ENCODE results near the gene FCN3. TPM values are rescaled to one million over a fixed set of nuclear protein-coding genes. Genes with fewer than 3 reads are reported as not detected.

FCN3 gene
- total RNA-seq: 0.33 and 0.48 TPM in 2 replicates

DNA sequence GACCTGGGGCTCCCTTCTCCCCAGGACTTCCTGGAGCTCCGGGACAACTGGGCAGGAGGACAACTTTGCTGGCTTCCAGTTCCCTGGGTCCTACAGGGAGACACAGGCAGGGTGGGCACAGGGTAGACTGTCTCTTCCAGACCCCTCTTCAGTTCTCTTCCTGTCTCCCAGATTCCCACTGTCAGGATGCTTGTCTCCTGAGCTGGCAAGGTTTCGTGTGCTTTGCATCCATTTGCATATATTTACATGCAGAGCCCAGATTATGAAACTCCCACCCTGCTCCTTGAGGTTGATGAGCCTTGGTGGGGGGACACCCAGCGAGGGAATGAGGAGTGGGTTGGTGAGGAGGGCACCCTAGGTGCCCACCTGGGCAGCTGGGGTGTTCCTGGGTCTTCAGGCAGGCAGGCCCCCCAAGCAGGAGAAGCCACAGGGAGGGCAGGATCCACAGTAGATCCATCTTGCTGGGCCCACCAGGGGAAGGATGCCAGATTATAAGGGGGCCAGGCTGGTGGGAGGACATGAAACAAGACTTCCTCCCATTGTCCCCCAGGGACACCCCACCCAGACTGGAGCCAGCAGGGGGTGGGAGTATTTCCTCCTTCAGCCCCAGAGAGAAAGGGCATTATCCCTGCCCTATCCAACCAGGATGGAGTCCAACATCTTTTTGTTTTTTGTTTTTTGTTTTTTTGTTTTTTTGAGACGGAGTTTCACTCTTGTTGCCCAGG lies at the start of gene FCN3:
Gene FCN3 (minus strand): TSS at position 463 of the 725 bp plus-strand sequence. CDS start 6 bp downstream, at position 457.

DNA sequence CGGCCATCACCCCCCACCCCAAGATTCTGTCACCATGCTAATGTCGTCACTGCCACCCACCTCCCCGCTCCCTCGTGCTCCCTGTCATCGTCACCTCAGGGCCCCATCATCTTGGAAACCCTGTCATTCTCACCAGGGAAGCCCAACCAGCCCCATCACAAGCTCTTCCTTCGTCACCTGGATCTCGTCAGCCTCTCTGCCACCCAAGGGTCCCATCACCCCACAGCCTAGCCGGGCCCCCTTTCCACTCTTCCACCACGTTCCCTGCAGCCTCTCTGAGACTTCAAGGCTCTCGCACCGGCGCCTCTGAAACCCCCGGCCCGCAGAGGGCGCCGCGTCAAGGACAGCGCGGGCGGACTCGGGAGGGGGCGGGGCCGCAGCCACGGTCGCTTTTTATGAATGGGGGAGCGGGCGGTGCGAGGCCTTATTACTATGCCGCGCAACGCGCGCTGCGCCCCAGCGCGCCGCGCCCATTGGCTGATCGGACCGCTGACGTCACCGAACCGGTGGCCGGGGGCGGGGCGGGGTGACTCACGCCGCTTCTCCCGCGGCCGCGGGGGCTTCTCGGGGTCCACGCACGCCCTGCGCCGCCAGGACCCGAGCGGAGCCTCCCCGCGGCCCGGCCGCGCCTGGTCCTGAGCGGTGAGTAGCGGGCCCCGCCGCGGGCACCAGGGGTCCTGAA lies 17.6 kb upstream of the FCN3 start, which contains the start of gene GPR3:
Gene GPR3 (plus strand): TSS at position 527 of the 682 bp plus-strand sequence. CDS start 1,177 bp downstream, outside the sequence.

DNA sequence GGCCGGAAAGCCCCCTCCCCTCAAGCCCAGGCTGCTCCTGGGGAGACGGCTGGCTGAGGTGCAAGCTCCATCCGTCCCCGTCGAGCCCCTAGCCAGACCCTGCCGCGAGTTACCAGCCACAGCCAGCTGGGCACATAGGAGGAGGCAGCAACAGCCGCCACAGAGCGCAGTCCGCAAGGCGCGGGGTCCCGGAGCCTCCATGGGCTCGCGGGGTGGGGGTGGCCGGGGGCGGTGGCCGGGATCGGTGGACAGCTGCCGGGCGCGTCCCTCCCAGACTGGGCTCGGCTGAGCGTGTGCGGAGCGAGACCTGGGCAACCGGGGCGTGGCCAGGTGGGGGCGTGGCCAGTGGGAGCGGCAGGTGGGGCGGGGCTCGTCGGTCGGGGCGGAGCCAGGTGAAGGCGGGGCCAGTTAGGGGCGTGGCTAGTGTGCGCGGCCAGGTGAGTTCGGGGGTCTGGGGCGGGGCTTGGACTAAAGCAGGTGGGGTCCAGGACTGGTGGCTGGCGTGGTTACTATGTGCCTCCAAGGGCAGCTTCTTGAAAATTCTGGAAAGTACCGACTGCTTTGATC lies 8.5 kb upstream of the FCN3 start, which contains the start of gene CD164L2:
Gene CD164L2 (minus strand): TSS at position 295 of the 567 bp plus-strand sequence. CDS start 94 bp downstream, at position 201.

DNA sequence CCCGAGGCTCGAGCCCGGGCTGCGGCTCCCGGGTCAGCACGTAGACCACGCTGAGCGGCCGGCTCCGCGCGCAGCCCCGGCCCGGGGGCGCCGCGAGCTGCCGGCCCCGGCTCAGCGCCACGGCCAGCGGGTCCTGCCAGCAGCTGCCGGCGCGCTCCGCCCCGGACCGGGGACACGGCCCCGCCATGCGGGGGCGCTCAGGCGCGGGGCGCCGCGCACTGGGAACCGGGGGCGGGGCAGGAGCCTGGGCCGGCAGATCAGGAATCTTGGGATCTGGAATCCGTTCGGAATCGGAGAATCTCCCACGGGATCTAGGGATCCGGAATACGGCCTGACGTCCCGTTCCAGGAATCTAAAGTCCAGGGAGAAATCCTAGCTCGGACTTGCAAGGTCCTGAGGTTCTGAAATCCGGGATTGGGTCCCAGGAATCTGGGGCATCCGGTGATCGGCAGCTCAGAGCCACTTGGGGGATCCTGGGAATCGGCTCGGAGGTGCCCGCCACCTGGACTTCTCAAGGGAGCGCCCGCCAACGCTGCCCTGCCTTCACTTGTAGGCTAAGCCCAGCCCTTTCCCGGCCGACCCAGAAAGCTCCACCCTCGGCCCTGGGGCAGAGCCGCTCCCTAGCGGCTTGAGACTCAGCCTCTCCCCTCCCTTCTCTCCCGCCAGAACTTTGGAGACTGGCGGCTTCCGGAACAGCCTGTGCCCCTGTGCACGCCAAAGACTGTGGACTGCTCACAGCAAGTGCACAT lies 8.0 kb downstream of the FCN3 start, which contains the start of gene MAP3K6:
Gene MAP3K6 (minus strand): TSS at position 551 of the 749 bp plus-strand sequence. CDS start 364 bp downstream, at position 187.

GRCh38 chr1:27341525-27342252 lies 32.9 kb downstream of the FCN3 start, which contains the start of gene SYTL1:
TSS of gene SYTL1 (plus strand) at chr1:27342022. CDS start at chr1:27345335, 3,313 bp downstream.

DNA sequence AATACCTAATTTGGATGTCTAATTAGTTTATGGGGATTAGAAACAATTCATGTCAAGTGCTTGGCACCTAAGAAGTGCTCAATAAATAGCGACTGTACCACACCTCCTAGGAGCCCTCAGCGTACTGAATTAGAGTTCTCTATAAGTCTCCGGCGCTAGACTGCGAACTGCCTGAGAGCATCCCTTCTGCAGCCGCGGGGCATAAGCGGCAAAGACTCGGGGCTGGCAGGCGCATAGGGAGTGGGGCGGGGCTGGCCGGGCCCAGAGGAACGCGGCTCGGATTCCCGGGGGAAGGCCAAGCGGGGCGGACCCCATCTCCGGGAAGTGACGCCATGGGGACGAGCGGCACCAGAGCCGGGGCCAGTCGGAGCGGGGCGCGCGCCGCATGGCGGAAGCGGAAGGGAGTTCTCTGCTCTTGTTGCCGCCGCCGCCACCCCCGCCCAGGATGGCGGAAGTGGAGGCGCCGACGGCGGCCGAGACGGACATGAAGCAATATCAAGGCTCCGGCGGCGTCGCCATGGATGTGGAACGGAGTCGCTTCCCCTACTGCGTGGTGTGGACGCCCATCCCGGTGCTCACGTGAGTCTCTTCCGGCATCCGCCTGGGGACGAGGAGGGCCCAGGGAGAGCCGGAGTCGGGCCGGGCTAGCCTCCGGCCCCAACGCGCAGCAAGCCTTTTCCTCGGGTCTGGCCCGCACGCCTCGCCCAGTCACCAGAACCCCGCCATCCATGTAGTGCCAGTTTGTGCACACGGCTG lies 52.6 kb downstream of the FCN3 start, which contains the start of gene TMEM222:
Gene TMEM222 (plus strand): TSS at position 351 of the 756 bp plus-strand sequence. CDS start 35 bp downstream, at position 386.

Small RNAs within 50 kb of the gene (small RNA-seq; reads per million reads assigned to genes)
- 0.37 reads per million, percentile 18 among the genes with 10 or more reads in this experiment for gene RNU6-48P

Other genes with a start within 250 kb of the FCN3 start
- gene SLC9A1, start 219.7 kb downstream of the FCN3 start, total RNA-seq: 12.7 and 13.0 TPM in 2 replicates
- gene WDTC1, start 140.2 kb downstream of the FCN3 start, total RNA-seq: 22.4 and 30.4 TPM in 2 replicates
- 29.4 and 41.2 TPM in 2 replicates for gene TMEM222, start 52.7 kb downstream of the FCN3 start, total RNA-seq
- gene SYTL1, start 32.8 kb downstream of the FCN3 start, total RNA-seq: under 0.01 and 0.10 TPM in 2 replicates
- gene MAP3K6, start 7.9 kb downstream of the FCN3 start, total RNA-seq: 13.4 and 16.9 TPM in 2 replicates
- not detected in 2 replicates for gene CD164L2, start 8.5 kb upstream of the FCN3 start, total RNA-seq
- 0.98 and 2.6 TPM in 2 replicates for gene GPR3, start 17.8 kb upstream of the FCN3 start, total RNA-seq
- 57.8 and 64.7 TPM in 2 replicates for gene WASF2, start 115.3 kb upstream of the FCN3 start, total RNA-seq
- gene AHDC1, start 229.3 kb upstream of the FCN3 start, total RNA-seq: 14.4 and 18.9 TPM in 2 replicates